Urothelium cell line (cell line): Measurements from ENCODE around the gene FGF12.

ENCODE experiments used
- DNase-seq: peaks from one replicate; pipeline ENCODE4 v3.0.0; 2011; ENCODE audit warnings: low spot score, mixed read lengths
- FAIRE-seq: peaks from 2 replicates; lab custom pipeline; 2011; peaks lifted over from hg19 to GRCh38; lab: Jason Lieb, UNC

Gene FGF12

GRCh38 chr3:192281207-192281880 lies 446.0 kb downstream of the FGF12 start:
- DNase-seq (no peak), FAIRE-seq (no peak)

GRCh38 chr3:192279664-192280063 lies 447.7 kb downstream of the FGF12 start:
- FAIRE-seq (no peak), DNase-seq (no peak)

GRCh38 chr3:192277477-192277876 lies 449.9 kb downstream of the FGF12 start:
- DNase-seq (no peak), FAIRE-seq (no peak)

GRCh38 chr3:192275741-192276355 lies 451.5 kb downstream of the FGF12 start:
- FAIRE-seq (no peak), DNase-seq (no peak)

GRCh38 chr3:192273697-192274010 lies 453.7 kb downstream of the FGF12 start:
- no peak for FAIRE-seq

GRCh38 chr3:192273001-192273696 lies 454.2 kb downstream of the FGF12 start:
- FAIRE-seq = no peak
- DNase-seq = no peak

More at GRCh38 chr3:192273697-192274010, 453.7 kb downstream of the FGF12 start:
- DNase-seq = no peak

- no peak for FAIRE-seq
Observed at GRCh38 chr3:192262001-192262400, 465.3 kb downstream of the FGF12 start.

GRCh38 chr3:192261135-192261534 lies 466.2 kb downstream of the FGF12 start:
- FAIRE-seq = no peak
- no peak for DNase-seq

More at GRCh38 chr3:192262001-192262400, 465.3 kb downstream of the FGF12 start:
- no peak for DNase-seq

- no peak for FAIRE-seq
- no peak for DNase-seq
Observed at GRCh38 chr3:192260116-192261010, 467.0 kb downstream of the FGF12 start.

GRCh38 chr3:192259661-192260060 lies 467.7 kb downstream of the FGF12 start:
- DNase-seq (no peak), FAIRE-seq (no peak)

GRCh38 chr3:192258721-192259120 lies 468.6 kb downstream of the FGF12 start:
- DNase-seq = no peak
- FAIRE-seq = no peak

GRCh38 chr3:192255839-192256238 lies 471.5 kb downstream of the FGF12 start:
- no peak for DNase-seq
- no peak for FAIRE-seq

- DNase-seq = no peak
- FAIRE-seq = no peak
Observed at GRCh38 chr3:192253138-192253887, 474.0 kb downstream of the FGF12 start.

GRCh38 chr3:192249516-192249915 lies 477.8 kb downstream of the FGF12 start:
- no peak for DNase-seq
- FAIRE-seq = no peak

- FAIRE-seq (no peak), DNase-seq (no peak)
Observed at GRCh38 chr3:192246847-192247559, 480.3 kb downstream of the FGF12 start.

- DNase-seq = no peak
Observed at GRCh38 chr3:192244591-192244990, 482.8 kb downstream of the FGF12 start.

GRCh38 chr3:192239956-192240355 lies 487.4 kb downstream of the FGF12 start:
- DNase-seq (no peak), FAIRE-seq (no peak)

More at GRCh38 chr3:192244591-192244990, 482.8 kb downstream of the FGF12 start:
- FAIRE-seq = no peak

- DNase-seq = no peak
- no peak for FAIRE-seq
Observed at GRCh38 chr3:192237992-192238608, 489.2 kb downstream of the FGF12 start.

- DNase-seq (no peak), FAIRE-seq (no peak)
Observed at GRCh38 chr3:192229866-192230265, 497.5 kb downstream of the FGF12 start.
